Measurements from ENCODE around the gene PIK3C3. TPM values are rescaled to one million over a fixed set of nuclear protein-coding genes. Genes with fewer than 3 reads are reported as not detected.

Gene PIK3C3
- total and polyA plus RNA-seq, 9 of the 15 experiments (the other 6 are each of a cell fraction or from before 2014, with no cell fraction given), result 27.0 to 101 (median 42.9) TPM

GRCh38 chr18:41955688-41956087 lies 654 bp downstream of the PIK3C3 start:
- H3K9me3 ChIP-seq (replicated peaks; ENCODE audit: control insufficient read depth, insufficient read depth, low read depth, low read length), result no peaks in the 10 kb centered on the region
- intact Hi-C loops (cut with micrococcal nuclease), result loop anchor here (5.0 kb wide), 1 partner anchor 37 kb away; no protein-coding TSS in a partner anchor
- FAIRE-seq (no peak), DNase-seq (ENCODE audit: extremely low read depth in 1 of 4, low spot score in 3 of 4) (peak in 2 of 4 experiments; percentile 24 to 33), ATAC-seq (peak; percentile 61)
- CTCF ChIA-PET (ENCODE audit: low intra/inter-chr PET ratio), result no interaction called here
- in situ Hi-C loops (cut with MboI), result no loop called here
- POLR2A ChIA-PET, result interaction anchor here (0.7 to 1.2 kb wide), 3 partner anchors 11 to 94 kb away, joined by 3 to 6 read pairs (median 3); no protein-coding TSS in a partner anchor
- H3K4me3 ChIP-seq, result peak overlapping the region; percentile 66
- H3K36me3 ChIP-seq (ENCODE audit: control insufficient read depth, insufficient read depth, low read length), result peaks cover 34% of the 10 kb centered on the region
- H3K4me1 ChIP-seq (replicated peaks in 1 of 2; ENCODE audit: control insufficient read depth in 2 of 2, insufficient read depth in 2 of 2, low read length in 2 of 2), result no peaks in the 10 kb centered on the region; a peak in 1 of 5 replicates
- peak overlapping the region; percentile 41 to 77 for H3K9ac ChIP-seq (ENCODE audit: insufficient read depth in 1 of 2, low read depth in 2 of 2, low read length in 2 of 2)
- peak overlapping the region; percentile 86 for H3K4me2 ChIP-seq (ENCODE audit: insufficient read depth, low read length)
- H2AFZ ChIP-seq (ENCODE audit: low read depth, low read length), result peak overlapping the region; percentile 73
- no peaks in the 10 kb centered on the region for H3K27me3 ChIP-seq (ENCODE audit: control insufficient read depth in 2 of 2, insufficient read depth in 2 of 2, low read length in 2 of 2)
- TF ChIP-seq HDAC1 (IDR thresholded peaks at IDR 0.05) (0 out of 4 replicates have a peak, but pooled peaks of 1 of the 2 experiments have one; percentile 2), EP400 (IDR thresholded peaks at IDR 0.05) (peak; percentile 60; the same call in 1 of the 2 replicates), CHD1 (IDR thresholded peaks at IDR 0.05; ENCODE audit: low read length) (peak; percentile 46), RBM25 (IDR thresholded peaks at IDR 0.05; ENCODE audit: low read depth, low read length, severe bottlenecking) (no peak), OTX1 (CRISPR knock-in tag; IDR thresholded peaks at IDR 0.05) (0 out of 2 replicates have a peak, but pooled peaks have one; percentile 10), ID3 (CRISPR knock-in tag; IDR thresholded peaks at IDR 0.05) (no peak), ID3 (tag; IDR thresholded peaks at IDR 0.05) (peak; percentile 69; the same call in 1 of the 2 replicates), MYC (IDR thresholded peaks at IDR 0.05; ENCODE audit: low read depth, low read length) (peak; percentile 62; the same call in 1 of the 2 replicates), MYC (CRISPR knock-in tag; IDR thresholded peaks at IDR 0.05; ENCODE audit: borderline replicate concordance, low read depth) (no peak), FOXK2 (conservative IDR thresholded peaks at IDR 0.05 in 1 of 2, IDR thresholded peaks at IDR 0.05 in 1 of 2; ENCODE audit: low read depth in 2 of 2) (no peak), ESRRA (IDR thresholded peaks at IDR 0.05; ENCODE audit: borderline replicate concordance, low read depth) (0 out of 2 replicates have a peak, but pooled peaks have one; percentile 19), SIN3A (IDR thresholded peaks at IDR 0.05; ENCODE audit: borderline replicate concordance in 2 of 2, control insufficient read depth in 1 of 2, low read depth in 2 of 2, low read length in 2 of 2) (0 out of 4 replicates have a peak, but pooled peaks of 1 of the 2 experiments have one; percentile 26)
- H3K79me2 ChIP-seq (ENCODE audit: control insufficient read depth, insufficient read depth, low read length), result peaks cover 41% of the 10 kb centered on the region
- no peaks in the 10 kb centered on the region for H3K9me1 ChIP-seq (ENCODE audit: control insufficient read depth, insufficient read depth, low read length)
- BruUV-seq (replicated peaks), result TSS peak; percentile 56
- no peaks in the 10 kb centered on the region for H4K20me1 ChIP-seq (replicated peaks; ENCODE audit: control insufficient read depth, insufficient read depth, low read length)
- WGBS (ENCODE audit: insufficient coverage, low coverage, missing lambda C conversion rate), result 2% methylated on average over 11 of the region's 11 CpGs
- peak overlapping the region; percentile 64 for H3K27ac ChIP-seq (ENCODE audit: extremely low read depth, low read depth, low read length)
